Measurements from ENCODE around the gene SKP1. TPM values are rescaled to one million over a fixed set of nuclear protein-coding genes. Genes with fewer than 3 reads are reported as not detected.
A peak's percentile ranks its signal among the peaks of the same experiment; 100 is the strongest.

Gene SKP1
- total RNA-seq, 6 donors from 2014 or later: 24.1 to 232 (median 162) TPM

- peaks cover 23 to 50% (median 25%) of the 10 kb centered on the region in 4 donors for H3K4me1 ChIP-seq
- no peak overlapping the region for H3K27ac ChIP-seq
- ATAC-seq (ENCODE audit: low FRiP score in 2 of 2) (peak; percentile 87 to 88), DNase-seq (peak; percentile 67 to 75)
- no peaks in the 10 kb centered on the region for H3K27me3 ChIP-seq
- 87 to 88% methylated on average over 9 to 11 of the region's 13 CpGs for WGBS, 2 donors
- no peak overlapping the region for H3K4me3 ChIP-seq
- H3K36me3 ChIP-seq: peaks cover 0 to 83% (median 46%) of the 10 kb centered on the region in 4 donors
- no peaks in the 10 kb centered on the region for H3K9me3 ChIP-seq
- TF ChIP-seq EP300 (IDR thresholded peaks at IDR 0.05) (no peak), POLR2A (IDR thresholded peaks at IDR 0.05) (no peak), CTCF (IDR thresholded peaks at IDR 0.05) (peak; percentile 90 to 96 (median 93)), POLR2AphosphoS5 (IDR thresholded peaks at IDR 0.05) (no peak)
Measured at GRCh38 chr5:134145779-134146581, 30.8 kb downstream of the SKP1 start.

- Histone ChIP-seq H3K4me1 (peaks cover 16 to 50% (median 22%) of the 10 kb centered on the region in 4 donors), H3K27ac (no peak overlapping the region), H3K4me3 (no peak overlapping the region), H3K27me3 (no peaks in the 10 kb centered on the region), H3K9me3 (no peaks in the 10 kb centered on the region), H3K36me3 (peaks cover 0 to 82% (median 44%) of the 10 kb centered on the region in 4 donors)
- TF ChIP-seq POLR2AphosphoS5 (IDR thresholded peaks at IDR 0.05) (no peak), CTCF (IDR thresholded peaks at IDR 0.05) (no peak), EP300 (IDR thresholded peaks at IDR 0.05) (no peak), POLR2A (IDR thresholded peaks at IDR 0.05) (no peak)
- WGBS, 2 donors: 30% methylated on average over 1 of the region's 1 CpG; no CpG with 5 or more reads in 1 of the 2 donors
- DNase-seq (peak in 1 of 2 donors; percentile 15), ATAC-seq (ENCODE audit: low FRiP score in 2 of 2) (no peak)
Measured at GRCh38 chr5:134145041-134145757, 31.6 kb downstream of the SKP1 start.

GRCh38 chr5:134143944-134144941 is 32.5 kb downstream of the SKP1 start:
- Histone ChIP-seq H3K27ac (no peak overlapping the region), H3K4me1 (peaks cover 7 to 42% (median 15%) of the 10 kb centered on the region in 4 donors), H3K27me3 (no peaks in the 10 kb centered on the region), H3K36me3 (peaks cover 0 to 85% (median 46%) of the 10 kb centered on the region in 4 donors), H3K9me3 (no peaks in the 10 kb centered on the region), H3K4me3 (no peak overlapping the region)
- DNase-seq (peak in 1 of 2 donors; percentile 17), ATAC-seq (ENCODE audit: low FRiP score in 2 of 2) (no peak)
- TF ChIP-seq CTCF (IDR thresholded peaks at IDR 0.05) (no peak), POLR2AphosphoS5 (IDR thresholded peaks at IDR 0.05) (no peak), EP300 (IDR thresholded peaks at IDR 0.05) (no peak), POLR2A (IDR thresholded peaks at IDR 0.05) (no peak)
- WGBS, 2 donors: 97% methylated on average over 9 to 10 of the region's 10 CpGs

GRCh38 chr5:134143431-134143830 is 33.3 kb downstream of the SKP1 start:
- Histone ChIP-seq H3K27ac (no peak overlapping the region), H3K4me3 (no peak overlapping the region), H3K4me1 (peaks cover 7 to 38% (median 15%) of the 10 kb centered on the region in 4 donors), H3K9me3 (no peaks in the 10 kb centered on the region), H3K27me3 (no peaks in the 10 kb centered on the region), H3K36me3 (peaks cover 0 to 80% (median 43%) of the 10 kb centered on the region in 4 donors)
- no peak for TF ChIP-seq POLR2A (IDR thresholded peaks at IDR 0.05)
- no peak for TF ChIP-seq EP300 (IDR thresholded peaks at IDR 0.05)
- no peak for TF ChIP-seq CTCF (IDR thresholded peaks at IDR 0.05)
- no peak for TF ChIP-seq POLR2AphosphoS5 (IDR thresholded peaks at IDR 0.05)
- DNase-seq: peak in 1 of 2 donors; percentile 1
- 96% methylated on average over 5 of the region's 5 CpGs for WGBS, 2 donors
- no peak for ATAC-seq (ENCODE audit: low FRiP score in 2 of 2)
